Keratinocyte (primary cell): ENCODE results near the gene SPRING1. TPM values are rescaled to one million over a fixed set of nuclear protein-coding genes. Genes with fewer than 3 reads are reported as not detected.

ENCODE experiments used
- DNase-seq: peaks from one replicate; pipeline ENCODE4 v3.0.0-alpha.2; 2011; ENCODE audit warnings: low read depth, missing footprints, low spot score
- FAIRE-seq: peaks from 2 replicates; lab custom pipeline; 2011; peaks lifted over from hg19 to GRCh38; lab: Jason Lieb, UNC
- H2AFZ ChIP-seq: 2 replicates; pipeline ENCODE4 v1.6.0; 2012; ENCODE audit warnings: low read length, control low read depth, inconsistent platforms; ENCODE audit not compliant: control insufficient read depth
- H3K27ac ChIP-seq: 2 replicates; pipeline ENCODE4 v1.5.1; 2011; ENCODE audit warnings: low read length; ENCODE audit not compliant: control insufficient read depth, insufficient read depth
- H3K27me3 ChIP-seq: 3 replicates; pipeline ENCODE4 v1.6.0; 2011; ENCODE audit warnings: low read length; ENCODE audit not compliant: control insufficient read depth, insufficient read depth; ENCODE audit errors: extremely low read depth
- H3K36me3 ChIP-seq, 2 experiments: 2 replicates in 1 of 2; 3 replicates in 1 of 2; pipeline ENCODE4 v1.5.1; 2011; ENCODE audit warnings: low read length in 2 of 2, mild to moderate bottlenecking in 1 of 2; ENCODE audit not compliant: control insufficient read depth in 2 of 2, insufficient read depth in 2 of 2; ENCODE audit errors: extremely low read depth in 1 of 2
- H3K4me1 ChIP-seq: 3 replicates; pipeline ENCODE4 v1.5.1; 2011; ENCODE audit warnings: low read length; ENCODE audit not compliant: control insufficient read depth, insufficient read depth; ENCODE audit errors: extremely low read depth
- H3K4me2 ChIP-seq: 3 replicates; pipeline ENCODE4 v1.6.0; 2011; ENCODE audit warnings: low read depth, low read length; ENCODE audit not compliant: control insufficient read depth, insufficient read depth; ENCODE audit errors: extremely low read depth
- H3K4me3 ChIP-seq, 3 experiments: fragments of 200-600 bp in 1 of 3; sonication (generic) in 1 of 3; 2 replicates in 2 of 3; 3 replicates in 1 of 3; pipeline ENCODE4 v1.5.1; 2011 to 2016; ENCODE audit warnings: low read length in 3 of 3, mild to moderate bottlenecking in 3 of 3, control low read depth in 2 of 3, inconsistent platforms in 1 of 3, low read depth in 1 of 3, mixed read lengths in 1 of 3, mixed run types in 1 of 3, moderate library complexity in 1 of 3; ENCODE audit not compliant: control insufficient read depth in 2 of 3, insufficient read depth in 2 of 3; ENCODE audit errors: extremely low read depth in 1 of 3
- H3K79me2 ChIP-seq: 2 replicates; pipeline ENCODE4 v1.6.0; 2012; ENCODE audit warnings: low read length; ENCODE audit not compliant: control insufficient read depth, insufficient read depth
- H3K9ac ChIP-seq: 3 replicates; pipeline ENCODE4 v1.6.0; 2011; ENCODE audit warnings: low read length; ENCODE audit not compliant: control insufficient read depth, insufficient read depth; ENCODE audit errors: extremely low read depth
- H3K9me1 ChIP-seq: 3 replicates; pipeline ENCODE4 v1.6.0; 2011; ENCODE audit warnings: low read length; ENCODE audit not compliant: control insufficient read depth, insufficient read depth; ENCODE audit errors: extremely low read depth
- H3K9me3 ChIP-seq: 2 replicates; pipeline ENCODE4 v1.5.1; 2012; ENCODE audit warnings: low read depth, low read length; ENCODE audit not compliant: control insufficient read depth
- H4K20me1 ChIP-seq: 3 replicates; pipeline ENCODE4 v1.6.0; 2011; ENCODE audit warnings: low read length; ENCODE audit not compliant: control insufficient read depth, insufficient read depth; ENCODE audit errors: extremely low read depth
- CTCF ChIP-seq, 3 experiments: IDR thresholded peaks in 1 of 3; conservative IDR thresholded peaks in 1 of 3; optimal IDR thresholded peaks in 1 of 3; 2 replicates in 2 of 3; 3 replicates in 1 of 3; pipeline versions ENCODE3 to v1.5.1; 2011; ENCODE audit warnings: low read length in 3 of 3, mild to moderate bottlenecking in 3 of 3, moderate library complexity in 2 of 3, control low read depth in 1 of 3, inconsistent platforms in 1 of 3; ENCODE audit not compliant: insufficient read depth in 2 of 3; ENCODE audit errors: extremely low read depth in 1 of 3
- EZH2 ChIP-seq: IDR thresholded peaks from one replicate; pipeline ENCODE4 v1.6.1; 2012; ENCODE audit warnings: inconsistent platforms, mild to moderate bottlenecking, low read length, moderate library complexity
- dilution Hi-C: fragments of 300-500 bp; cut with MboI; formaldehyde crosslinking; loops from one replicate; pipeline ENCODE4 v1.7.0; 2020; ENCODE audit warnings: low sequenced_read_pairs; ENCODE audit not compliant: extremely low pct_ligation_motif_present
- polyA plus RNA-seq, 5 experiments: library from polyadenylated mRNA; depleted of rRNA in 3 of 5; stranded (reverse) in 3 of 5; stranded (forward) in 1 of 5; unstranded in 1 of 5; fragments of >200 nt; gene quantifications; 1 replicate in 1 of 5; 2 replicates in 3 of 5; 3 replicates in 1 of 5; pipeline versions ENCODE4 v1.2.1 to v1.2.3, GENCODE V29; 2011 to 2012; ENCODE audit warnings: missing spikeins in 2 of 5, low read depth in 1 of 5, low replicate concordance in 1 of 5

The SPRING1 gene
- polyA plus RNA-seq, 1 donor (not counting 4 experiments of a cell fraction or from before 2014, with no cell fraction given) = 17.1 TPM

GRCh38 chr12:116750298-116750697 lies 12.4 kb upstream of the SPRING1 start:
- H3K9me3 ChIP-seq = no peaks in the 10 kb centered on the region
- no peak for DNase-seq
- dilution Hi-C loops = no loop called here
- no peak overlapping the region for H2AFZ ChIP-seq
- no peaks in the 10 kb centered on the region for H3K27me3 ChIP-seq
- H3K4me2 ChIP-seq = no peak overlapping the region
- no peak overlapping the region for H3K27ac ChIP-seq
- H3K36me3 ChIP-seq = no peaks in the 10 kb centered on the region
- no peak for FAIRE-seq
- H3K4me1 ChIP-seq = no peaks in the 10 kb centered on the region
- H4K20me1 ChIP-seq = no peaks in the 10 kb centered on the region
- no peak overlapping the region for H3K4me3 ChIP-seq
- no peak overlapping the region for H3K9ac ChIP-seq
- no peaks in the 10 kb centered on the region for H3K9me1 ChIP-seq
- H3K79me2 ChIP-seq = no peaks in the 10 kb centered on the region
- no peak for TF ChIP-seq CTCF (optimal IDR thresholded peaks at IDR 0.05 in 1 of 3, IDR thresholded peaks at IDR 0.05 in 1 of 3, conservative IDR thresholded peaks at IDR 0.05 in 1 of 3; ENCODE audit: extremely low read depth in 1 of 3, insufficient read depth in 2 of 3, low read length in 3 of 3)
- TF ChIP-seq EZH2 = no peak

GRCh38 chr12:116749884-116750283 lies 12.0 kb upstream of the SPRING1 start:
- FAIRE-seq = no peak
- no peak for DNase-seq
- Histone ChIP-seq H4K20me1 (no peaks in the 10 kb centered on the region), H2AFZ (no peak overlapping the region), H3K4me2 (no peak overlapping the region), H3K27me3 (no peaks in the 10 kb centered on the region), H3K4me1 (no peaks in the 10 kb centered on the region), H3K4me3 (no peak overlapping the region), H3K27ac (no peak overlapping the region), H3K79me2 (no peaks in the 10 kb centered on the region), H3K9me1 (no peaks in the 10 kb centered on the region), H3K9ac (no peak overlapping the region), H3K36me3 (no peaks in the 10 kb centered on the region), H3K9me3 (no peaks in the 10 kb centered on the region)
- no peak for TF ChIP-seq EZH2
- TF ChIP-seq CTCF (optimal IDR thresholded peaks at IDR 0.05 in 1 of 3, IDR thresholded peaks at IDR 0.05 in 1 of 3, conservative IDR thresholded peaks at IDR 0.05 in 1 of 3; ENCODE audit: extremely low read depth in 1 of 3, insufficient read depth in 2 of 3, low read length in 3 of 3) = no peak
- dilution Hi-C loops = no loop called here
